GM19438 (cell line): ENCODE measurements around the gene AP1S3.

Experiments
- ATAC-seq: cut with Tn5 transposase; IDR thresholded peaks from one replicate; pipeline ENCODE4 v1.9.1; 2021; ENCODE audit warnings: low read depth; ENCODE audit not compliant: unreplicated experiment

AP1S3 gene

GRCh38 chr2:223764796-223765195 is 72.6 kb downstream of the AP1S3 start:
- ATAC-seq, result no peak

- ATAC-seq, result no peak
Measured at GRCh38 chr2:223762853-223763252, 74.5 kb downstream of the AP1S3 start.

- ATAC-seq, result peak; percentile 68
Measured at GRCh38 chr2:223761746-223762145, 75.6 kb downstream of the AP1S3 start.

DNA sequence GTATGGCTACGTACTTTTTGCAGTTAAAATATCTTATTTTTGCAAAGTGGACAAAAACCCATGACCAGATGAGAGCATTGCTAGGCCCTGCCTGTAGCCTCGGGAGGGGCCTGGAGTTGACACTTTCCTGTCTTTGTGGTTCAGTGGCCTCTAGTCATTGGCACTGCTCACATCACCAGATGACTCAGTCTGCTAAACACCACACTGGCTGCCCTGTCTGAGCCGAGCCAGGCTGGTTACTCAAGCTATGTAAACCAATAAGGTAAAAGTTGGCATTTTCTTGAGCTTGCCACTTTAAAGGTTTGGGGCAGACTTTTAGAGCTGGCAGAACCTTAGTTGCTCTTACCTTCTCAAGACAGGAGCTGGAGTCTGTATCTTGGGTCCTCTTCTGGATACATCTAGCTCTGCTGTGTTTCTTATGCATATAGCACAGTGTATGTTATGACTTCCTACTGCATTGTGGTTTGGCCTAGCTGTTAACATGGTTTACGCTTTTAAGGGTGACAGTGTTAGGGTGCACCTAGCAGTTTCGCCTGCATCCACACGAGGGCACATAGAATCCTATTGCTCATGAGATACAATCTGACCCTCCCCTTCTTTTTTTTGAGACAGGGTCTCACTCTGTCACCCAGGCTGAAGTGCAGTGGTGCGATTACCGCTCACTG is 76.4 kb downstream of the AP1S3 start:
- peak; percentile 90 for ATAC-seq

GRCh38 chr2:223759569-223760430 is 77.6 kb downstream of the AP1S3 start:
- ATAC-seq, result no peak

DNA sequence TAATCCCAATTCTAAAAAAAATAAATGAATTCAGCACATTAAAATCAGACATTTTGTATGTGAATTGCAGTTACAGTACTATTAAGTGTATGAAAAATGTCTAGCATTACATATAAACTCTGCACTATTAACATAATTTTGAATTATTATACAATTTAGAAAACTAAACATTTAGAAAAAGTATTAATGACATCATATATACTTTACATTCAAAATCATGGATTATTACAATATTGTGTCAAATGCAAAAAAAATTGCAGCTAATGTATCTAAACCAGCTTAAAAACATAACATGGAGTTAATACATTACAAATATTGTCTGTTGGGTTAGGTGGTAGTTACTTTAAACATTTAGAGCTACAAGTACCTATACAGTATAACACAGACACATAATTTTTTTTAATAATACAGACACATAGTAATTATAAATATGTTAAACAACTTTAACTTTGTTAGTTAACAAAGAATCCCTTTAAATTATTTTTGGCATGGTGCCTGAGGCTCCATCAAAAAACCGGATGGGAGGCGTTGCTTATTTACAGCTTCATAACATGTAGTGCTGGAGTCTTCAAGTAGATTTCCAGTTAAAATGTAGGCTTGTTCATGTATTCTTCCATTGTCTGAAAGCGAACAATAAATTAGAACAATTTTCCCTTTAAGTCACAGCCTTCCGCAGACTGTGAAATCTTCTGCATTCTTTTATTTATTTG is 79.1 kb downstream of the AP1S3 start:
- ATAC-seq, result no peak

GRCh38 chr2:223753940-223754339 is 83.4 kb downstream of the AP1S3 start:
- ATAC-seq, result no peak

DNA sequence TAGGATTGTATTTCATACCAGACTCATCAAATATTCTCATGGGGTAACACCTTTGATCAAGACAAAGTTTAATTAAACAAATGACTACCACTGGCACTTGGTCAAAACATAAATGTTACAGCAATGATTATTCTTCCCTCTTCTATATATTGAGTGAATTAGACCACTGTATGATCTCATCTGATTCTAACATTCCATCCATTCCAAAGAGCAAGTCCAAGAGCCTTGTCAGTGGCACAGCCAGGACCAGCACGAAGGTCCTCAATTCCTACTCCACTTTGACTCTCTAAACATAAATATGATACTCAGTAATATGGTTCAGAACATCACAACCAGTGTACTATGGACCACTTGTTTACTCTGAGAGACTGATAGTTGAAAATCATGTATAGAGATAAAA is 86.4 kb downstream of the AP1S3 start:
- no peak for ATAC-seq

DNA sequence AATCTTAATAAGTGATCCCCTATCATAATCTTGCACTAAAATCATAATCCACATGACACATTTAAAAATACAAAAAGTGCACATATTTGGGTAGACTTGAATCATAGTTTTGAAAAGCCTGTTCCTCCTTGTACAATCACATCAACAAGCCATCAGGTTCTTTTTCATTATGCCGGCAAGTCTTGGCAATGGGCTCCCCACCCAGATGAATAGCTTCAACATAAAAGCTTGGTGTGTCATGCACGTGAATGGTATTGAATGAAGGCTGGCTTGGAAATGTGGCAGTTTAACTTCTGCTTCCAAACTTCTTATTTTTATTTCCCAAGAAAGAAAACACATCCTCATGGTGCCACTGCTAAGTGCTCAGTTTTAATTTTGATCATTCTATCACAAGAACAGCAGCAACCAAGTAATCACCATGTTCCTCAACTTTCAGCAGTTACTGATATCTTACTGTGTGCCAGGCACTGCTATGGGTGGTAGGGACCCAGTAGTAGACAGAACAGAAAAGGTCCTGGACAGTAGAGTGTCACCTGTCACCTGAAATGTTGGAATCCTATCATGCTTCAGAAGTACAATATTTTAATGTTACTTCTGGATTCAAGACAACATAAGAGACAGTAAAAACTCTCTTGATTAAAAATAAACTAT is 89.9 kb downstream of the AP1S3 start:
- no peak for ATAC-seq

- ATAC-seq, result no peak
Measured at GRCh38 chr2:223746611-223747010, 90.8 kb downstream of the AP1S3 start.

- no peak for ATAC-seq
Measured at GRCh38 chr2:223744580-223744979, 92.8 kb downstream of the AP1S3 start.

GRCh38 chr2:223740679-223741078 is 96.7 kb downstream of the AP1S3 start:
- ATAC-seq, result no peak

- no peak for ATAC-seq
Measured at GRCh38 chr2:223737207-223737606, 100.2 kb downstream of the AP1S3 start.

- ATAC-seq, result no peak
Measured at GRCh38 chr2:223736488-223736887, 100.9 kb downstream of the AP1S3 start.

DNA sequence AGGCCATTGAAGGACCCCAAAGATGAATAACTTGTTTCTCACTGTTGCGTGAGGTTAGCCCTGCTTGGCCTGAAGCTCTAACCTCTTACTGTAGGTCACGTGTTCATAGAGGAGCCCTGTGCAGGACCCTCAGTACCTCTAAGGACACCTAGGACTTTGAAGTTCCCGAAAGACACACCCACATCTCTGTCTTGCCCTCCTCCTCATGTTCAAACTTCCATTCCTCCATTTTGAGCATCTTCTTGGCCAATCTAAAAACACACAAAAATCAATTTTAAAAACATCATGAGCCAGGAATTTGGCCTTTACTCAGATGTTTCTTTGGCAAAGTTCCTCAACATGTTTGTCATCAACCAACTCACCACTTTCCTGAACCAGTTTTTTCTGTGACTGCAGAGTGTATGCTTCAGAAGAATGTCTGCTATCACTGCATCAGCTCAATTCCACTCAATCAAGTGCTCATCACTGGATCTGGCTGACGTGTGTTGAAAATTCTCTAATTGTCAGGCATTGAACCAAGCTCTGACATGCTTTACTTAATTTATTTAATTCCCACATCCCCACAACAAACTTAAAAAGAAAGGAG is 101.6 kb downstream of the AP1S3 start:
- ATAC-seq, result no peak

DNA sequence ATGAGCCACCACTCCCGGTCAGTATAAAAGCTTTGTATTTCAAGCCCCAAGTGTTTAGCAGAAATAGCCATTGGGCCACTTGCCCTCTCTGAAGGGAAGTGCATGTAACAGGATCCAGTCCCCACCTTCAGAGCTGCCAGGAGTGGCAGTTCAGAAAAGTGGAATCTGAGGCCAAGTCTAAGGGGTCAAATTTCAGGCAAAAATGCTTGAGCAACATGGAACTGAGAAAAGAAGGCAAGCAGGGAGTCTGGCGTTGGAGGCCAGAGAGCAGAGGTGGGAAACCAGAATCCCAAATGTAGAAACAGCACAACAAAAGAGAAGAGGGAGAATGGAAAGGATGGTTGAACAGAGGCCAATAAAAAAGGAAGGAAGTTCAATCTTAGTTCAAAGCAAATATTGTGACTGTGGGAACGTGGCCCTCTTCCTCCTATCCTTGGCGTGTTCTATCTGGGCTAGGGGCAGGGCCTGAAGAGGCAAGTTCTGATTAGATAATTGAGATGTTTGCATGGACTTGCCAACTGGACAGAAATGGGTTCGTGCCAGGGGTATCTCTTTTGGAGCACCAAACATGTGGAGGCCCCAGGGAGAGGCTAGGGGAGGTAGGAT is 102.2 kb downstream of the AP1S3 start:
- no peak for ATAC-seq

DNA sequence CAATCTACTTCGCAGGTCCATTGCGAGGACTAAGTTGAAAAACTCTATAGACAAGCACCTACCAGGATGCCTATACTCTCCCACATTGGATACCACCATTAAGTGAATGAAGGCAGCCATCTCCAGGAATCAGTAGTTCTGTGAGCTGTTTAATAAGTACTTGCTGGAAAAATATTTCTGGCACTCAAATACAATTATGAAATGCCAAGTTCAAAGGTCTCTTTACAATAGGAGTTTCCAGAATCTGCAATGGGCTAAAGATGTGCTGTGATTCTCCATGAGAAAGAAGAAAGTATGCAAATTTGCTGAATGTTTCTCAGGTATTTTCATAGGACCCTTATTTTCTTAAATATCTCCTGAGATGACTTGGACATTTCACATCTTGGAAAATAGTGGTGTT is 103.0 kb downstream of the AP1S3 start:
- ATAC-seq, result no peak

- no peak for ATAC-seq
Measured at GRCh38 chr2:223732346-223732745, 105.0 kb downstream of the AP1S3 start.

- no peak for ATAC-seq
Measured at GRCh38 chr2:223731503-223731902, 105.9 kb downstream of the AP1S3 start.

- ATAC-seq, result no peak
Measured at GRCh38 chr2:223729781-223730180, 107.6 kb downstream of the AP1S3 start.
